ENCODE measurements around the gene MIEF2. TPM values are rescaled to one million over a fixed set of nuclear protein-coding genes. Genes with fewer than 3 reads are reported as not detected.

Gene MIEF2
- total and polyA plus RNA-seq, 10 of the 15 experiments (the other 5 are each of a cell fraction or from before 2014, with no cell fraction given) = 0.16 to 9.2 (median 4.1) TPM

GRCh38 chr17:18256351-18256750, 4.1 kb upstream of the MIEF2 start (continued):
- no peak for TF ChIP-seq PRDM15 (CRISPR knock-in tag; IDR thresholded peaks at IDR 0.05)
- TF ChIP-seq EZH2 (IDR thresholded peaks at IDR 0.05; ENCODE audit: borderline replicate concordance, control insufficient read depth, low read depth, low read length) = no peak
- no peak for TF ChIP-seq KLF5 (IDR thresholded peaks at IDR 0.05; ENCODE audit: partially characterized antibody)
- TF ChIP-seq MTA2 (IDR thresholded peaks at IDR 0.05; ENCODE audit: low read depth) = no peak
- TF ChIP-seq SP1 (IDR thresholded peaks at IDR 0.05; ENCODE audit: low read depth, low read length) = no peak

DNA sequence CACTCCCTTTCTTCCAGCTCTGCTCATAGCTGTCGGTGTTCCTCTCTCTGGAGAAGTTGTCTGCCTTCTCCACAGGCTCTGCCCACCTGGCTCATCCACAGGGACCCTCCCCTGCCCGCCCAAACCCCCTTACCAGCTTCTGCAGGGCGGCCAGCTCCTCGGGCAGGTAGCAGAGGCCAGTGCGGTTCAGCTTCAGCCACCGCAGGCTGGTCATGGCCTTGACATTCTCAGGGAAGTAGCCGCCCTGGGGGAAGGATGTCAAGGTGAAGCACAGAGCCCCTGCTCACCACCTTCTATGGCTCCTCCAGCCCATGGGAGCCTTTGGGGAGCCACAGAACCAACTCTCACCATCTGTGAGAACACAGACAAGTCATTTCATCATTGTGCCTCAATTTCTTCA, 3.7 kb upstream of the MIEF2 start:
- no peaks in the 10 kb centered on the region for H4K20me1 ChIP-seq (ENCODE audit: control insufficient read depth, insufficient read depth)
- in situ Hi-C loops (cut with MboI) = no loop called here
- no TSS peak for BruUV-seq (replicated peaks)
- no peak overlapping the region for H2AFZ ChIP-seq (ENCODE audit: control insufficient read depth, low read depth, low read length)
- no peak for ATAC-seq
- H3K4me3 ChIP-seq = 0 out of 2 replicates have a peak overlapping the region, but pooled peaks have one; percentile 97
- TF ChIP-seq SMAD5 (IDR thresholded peaks at IDR 0.05; ENCODE audit: low read depth) = no peak
- ChIA-PET RAD21 (ENCODE audit: unreplicated experiment) (no interaction called here), POLR2A (interaction anchor here (0.5 kb wide), 1 partner anchor 40 kb away, joined by 3 read pairs; no protein-coding TSS in a partner anchor), SMC1A (ENCODE audit: uncharacterized antibody, unreplicated experiment) (no interaction called here), CTCF (interaction anchor here (0.5 to 1.4 kb wide), 2 partner anchors 9 to 66 kb away, joined by 5 to 6 read pairs; no protein-coding TSS in a partner anchor)
- H3K27me3 ChIP-seq (replicated peaks in 1 of 2; ENCODE audit: control insufficient read depth in 2 of 2, insufficient read depth in 2 of 2, low read length in 1 of 2) = no peaks in the 10 kb centered on the region
- H3K4me1 ChIP-seq (ENCODE audit: control insufficient read depth, insufficient read depth, low read length) = peaks cover 18% of the 10 kb centered on the region
- H3K9me3 ChIP-seq (replicated peaks; ENCODE audit: control insufficient read depth, insufficient read depth, low read length) = no peaks in the 10 kb centered on the region
- 92% methylated on average over 7 of the region's 7 CpGs for WGBS (ENCODE audit: insufficient coverage, insufficient replicate concordance, low lambda C conversion rate, missing lambda C conversion rate)
- H3K27ac ChIP-seq (ENCODE audit: control insufficient read depth, insufficient read depth) = no peak overlapping the region
- H3K9ac ChIP-seq (ENCODE audit: control insufficient read depth, insufficient read depth, low read length) = no peak overlapping the region; the same call in 1 of the 2 replicates
- H3K4me2 ChIP-seq (ENCODE audit: control insufficient read depth, insufficient read depth) = no peak overlapping the region
- peaks cover 11 to 14% of the 10 kb centered on the region in 2 experiments; a peak in 3 of 4 replicates for H3K36me3 ChIP-seq (ENCODE audit: control insufficient read depth in 2 of 2, insufficient read depth in 2 of 2, low read length in 1 of 2)
- no peak for DNase-seq (ENCODE audit: low read depth, low spot score)
- no peak for FAIRE-seq
- peaks cover 14% of the 10 kb centered on the region for H3K79me2 ChIP-seq (ENCODE audit: control insufficient read depth, insufficient read depth, low read length)
- intact Hi-C loops (cut with micrococcal nuclease; ENCODE audit: unreplicated experiment) = no loop called here

Data from GM12878 (cell line).